ENCODE results near the gene SIDT2.

DNA sequence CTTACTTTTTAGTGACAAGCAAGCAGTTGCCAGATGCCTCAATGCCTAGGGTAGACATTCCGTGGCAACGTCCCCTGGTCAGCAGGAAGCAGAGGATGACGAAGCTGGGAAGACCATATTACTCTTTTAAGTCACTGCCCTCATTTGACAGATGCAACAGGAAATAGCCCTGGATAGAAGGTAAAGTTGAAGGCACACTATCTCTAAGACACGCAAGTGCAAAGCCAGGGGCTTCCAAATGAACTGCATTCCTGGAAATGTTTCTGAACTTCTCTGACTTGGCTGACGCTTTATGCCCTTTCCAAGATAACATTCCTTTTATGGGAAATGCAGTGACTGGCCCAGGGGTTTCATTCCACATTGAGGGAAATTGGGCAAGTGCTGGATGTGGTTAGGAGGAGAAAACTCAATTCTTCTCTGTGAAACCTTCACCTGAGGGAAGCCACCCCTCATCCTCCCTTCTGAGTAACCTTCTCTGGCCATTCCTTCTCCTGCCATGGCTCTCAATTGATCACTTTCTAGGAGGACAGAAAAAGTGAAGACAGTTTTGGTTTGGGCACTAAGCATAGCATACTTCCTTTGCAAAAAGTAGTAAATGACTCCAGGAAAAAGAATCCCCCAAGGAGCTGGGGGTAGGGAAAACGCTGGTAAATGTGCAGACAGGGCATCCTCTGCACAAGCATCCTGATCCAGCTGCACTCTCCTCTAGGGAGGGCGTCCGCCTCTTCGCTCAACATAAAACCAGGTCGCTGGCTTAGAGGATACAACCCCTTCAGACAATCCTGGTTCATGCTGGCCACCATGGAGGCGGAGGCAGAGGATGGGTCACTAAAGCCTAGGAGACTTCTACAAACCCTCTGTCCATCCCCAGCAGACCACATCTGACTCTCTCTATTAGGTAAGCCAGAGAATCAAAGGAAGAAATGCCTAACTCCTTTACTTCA lies 38.9 kb downstream of the SIDT2 start:
- TF ChIP-seq, protein P1, sequence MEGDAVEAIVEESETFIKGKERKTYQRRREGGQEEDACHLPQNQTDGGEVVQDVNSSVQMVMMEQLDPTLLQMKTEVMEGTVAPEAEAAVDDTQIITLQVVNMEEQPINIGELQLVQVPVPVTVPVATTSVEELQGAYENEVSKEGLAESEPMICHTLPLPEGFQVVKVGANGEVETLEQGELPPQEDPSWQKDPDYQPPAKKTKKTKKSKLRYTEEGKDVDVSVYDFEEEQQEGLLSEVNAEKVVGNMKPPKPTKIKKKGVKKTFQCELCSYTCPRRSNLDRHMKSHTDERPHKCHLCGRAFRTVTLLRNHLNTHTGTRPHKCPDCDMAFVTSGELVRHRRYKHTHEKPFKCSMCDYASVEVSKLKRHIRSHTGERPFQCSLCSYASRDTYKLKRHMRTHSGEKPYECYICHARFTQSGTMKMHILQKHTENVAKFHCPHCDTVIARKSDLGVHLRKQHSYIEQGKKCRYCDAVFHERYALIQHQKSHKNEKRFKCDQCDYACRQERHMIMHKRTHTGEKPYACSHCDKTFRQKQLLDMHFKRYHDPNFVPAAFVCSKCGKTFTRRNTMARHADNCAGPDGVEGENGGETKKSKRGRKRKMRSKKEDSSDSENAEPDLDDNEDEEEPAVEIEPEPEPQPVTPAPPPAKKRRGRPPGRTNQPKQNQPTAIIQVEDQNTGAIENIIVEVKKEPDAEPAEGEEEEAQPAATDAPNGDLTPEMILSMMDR (IDR thresholded peaks at IDR 0.05; ENCODE audit: extremely low read depth in 1 of 2, insufficient read depth in 1 of 2, low read depth in 1 of 2, low read length in 2 of 2) = no peak
- no peak for TF ChIP-seq MYC (IDR thresholded peaks at IDR 0.05; ENCODE audit: low read depth, low read length)
- no peak for TF ChIP-seq POLR2AphosphoS5 (IDR thresholded peaks at IDR 0.05; ENCODE audit: insufficient read depth, low read depth, low read length)
- no peak for TF ChIP-seq POLR2A (IDR thresholded peaks at IDR 0.05; ENCODE audit: low read depth, low read length)
- TF ChIP-seq JUN (IDR thresholded peaks at IDR 0.05; ENCODE audit: borderline replicate concordance, insufficient read depth, insufficient read length, low read depth) = no peak
- no peak for TF ChIP-seq EZH2 (IDR thresholded peaks at IDR 0.05; ENCODE audit: borderline replicate concordance, low read depth, low read length, severe bottlenecking)
- TF ChIP-seq, protein P2, sequence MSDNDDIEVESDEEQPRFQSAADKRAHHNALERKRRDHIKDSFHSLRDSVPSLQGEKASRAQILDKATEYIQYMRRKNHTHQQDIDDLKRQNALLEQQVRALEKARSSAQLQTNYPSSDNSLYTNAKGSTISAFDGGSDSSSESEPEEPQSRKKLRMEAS (IDR thresholded peaks at IDR 0.05; ENCODE audit: insufficient read depth, insufficient read length) = no peak
- TF ChIP-seq FOS (IDR thresholded peaks at IDR 0.05; ENCODE audit: borderline replicate concordance, insufficient read depth, low read length) = no peak
- no peak for TF ChIP-seq GATA2 (IDR thresholded peaks at IDR 0.05; ENCODE audit: insufficient read depth, insufficient read length, low read depth, low read length)

All from endothelial cell of umbilical vein (primary cell).